GM19455 (cell line): ENCODE data around the gene FNIP2.
"Not testable (repeated sequence)": the region's sequence is repeated elsewhere in the genome, so short reads cannot be mapped to it uniquely, and the experiment has no call there.

Experiments
- ATAC-seq: cut with Tn5 transposase; IDR thresholded peaks from one replicate; pipeline ENCODE4 v1.9.1; 2021; ENCODE audit not compliant: unreplicated experiment

FNIP2 gene

DNA sequence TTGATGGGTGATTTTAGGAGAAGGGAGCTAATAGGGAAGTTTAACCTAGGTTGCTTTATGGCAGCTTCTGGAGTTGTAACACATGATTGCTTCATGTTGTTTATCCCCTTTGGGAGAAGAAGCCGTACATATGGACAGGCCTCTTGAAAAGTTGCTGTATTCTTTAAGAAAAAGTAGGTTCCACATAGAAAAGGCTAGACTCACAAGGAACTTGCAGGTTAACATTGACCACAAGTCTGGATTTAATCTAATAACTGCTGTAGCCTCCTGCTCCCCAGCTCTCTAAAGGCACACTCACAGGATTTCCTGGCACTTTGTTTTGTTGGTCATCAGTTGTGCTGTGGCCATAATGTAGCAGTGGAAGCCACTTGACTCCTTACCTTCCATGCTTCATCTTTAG lies 19.7 kb downstream of the FNIP2 start:
- no peak for ATAC-seq

DNA sequence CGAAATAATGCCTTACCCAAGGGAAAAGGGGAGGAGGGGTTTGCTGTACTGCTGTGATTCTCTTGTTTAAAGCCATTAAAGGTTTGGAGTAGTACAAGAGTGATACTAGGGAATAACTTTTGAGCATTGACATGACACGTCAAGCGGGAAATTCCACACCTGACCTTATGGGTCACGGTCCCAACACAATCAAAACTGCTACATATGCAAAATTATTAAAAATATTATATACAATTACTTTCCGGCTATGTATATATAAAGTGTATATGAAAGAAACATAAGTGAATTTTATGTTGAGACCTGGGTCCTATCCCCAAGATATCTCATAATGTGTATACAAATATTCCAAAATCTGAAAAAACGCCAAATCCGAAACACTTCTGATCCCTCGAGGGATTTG lies 21.0 kb downstream of the FNIP2 start:
- no peak for ATAC-seq

DNA sequence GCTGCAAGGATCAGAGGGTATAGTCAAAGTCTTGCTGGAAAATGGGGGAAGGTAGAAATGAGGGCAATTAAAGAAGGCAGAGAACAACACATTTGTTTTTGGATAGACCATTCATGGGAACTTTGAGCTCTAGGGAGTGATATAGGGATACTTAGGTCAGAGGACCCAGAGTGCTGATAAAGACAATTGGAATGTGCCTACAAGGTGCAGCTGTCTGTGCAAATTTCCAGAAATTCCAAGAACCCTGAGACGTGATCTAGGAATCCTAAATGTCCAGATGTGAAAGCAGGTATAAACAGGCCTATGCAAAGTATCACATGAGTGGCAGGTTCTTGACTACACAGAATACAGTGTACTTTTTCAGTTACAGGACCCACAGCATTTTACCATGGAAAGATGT lies 24.2 kb downstream of the FNIP2 start:
- ATAC-seq = no peak

DNA sequence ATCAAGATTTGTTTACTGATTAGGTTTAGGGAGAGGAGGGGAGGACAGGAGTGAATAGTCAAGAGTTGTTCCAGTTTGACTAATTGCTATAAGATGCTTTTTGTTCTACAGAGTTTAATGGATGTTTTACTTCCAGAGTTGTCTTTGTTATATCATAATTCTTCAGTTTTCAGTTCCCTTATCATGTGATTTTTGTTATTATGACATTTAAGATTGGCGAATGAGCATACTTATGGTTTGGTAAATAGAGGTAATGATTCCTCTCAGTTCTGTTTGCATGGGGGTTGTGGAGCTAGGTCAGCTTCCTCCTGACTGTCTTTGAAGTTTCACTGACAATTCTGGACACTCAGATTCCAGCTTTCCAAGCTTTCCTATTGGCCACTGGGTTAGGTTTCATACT lies 24.6 kb downstream of the FNIP2 start:
- ATAC-seq = not testable (repeated sequence)

DNA sequence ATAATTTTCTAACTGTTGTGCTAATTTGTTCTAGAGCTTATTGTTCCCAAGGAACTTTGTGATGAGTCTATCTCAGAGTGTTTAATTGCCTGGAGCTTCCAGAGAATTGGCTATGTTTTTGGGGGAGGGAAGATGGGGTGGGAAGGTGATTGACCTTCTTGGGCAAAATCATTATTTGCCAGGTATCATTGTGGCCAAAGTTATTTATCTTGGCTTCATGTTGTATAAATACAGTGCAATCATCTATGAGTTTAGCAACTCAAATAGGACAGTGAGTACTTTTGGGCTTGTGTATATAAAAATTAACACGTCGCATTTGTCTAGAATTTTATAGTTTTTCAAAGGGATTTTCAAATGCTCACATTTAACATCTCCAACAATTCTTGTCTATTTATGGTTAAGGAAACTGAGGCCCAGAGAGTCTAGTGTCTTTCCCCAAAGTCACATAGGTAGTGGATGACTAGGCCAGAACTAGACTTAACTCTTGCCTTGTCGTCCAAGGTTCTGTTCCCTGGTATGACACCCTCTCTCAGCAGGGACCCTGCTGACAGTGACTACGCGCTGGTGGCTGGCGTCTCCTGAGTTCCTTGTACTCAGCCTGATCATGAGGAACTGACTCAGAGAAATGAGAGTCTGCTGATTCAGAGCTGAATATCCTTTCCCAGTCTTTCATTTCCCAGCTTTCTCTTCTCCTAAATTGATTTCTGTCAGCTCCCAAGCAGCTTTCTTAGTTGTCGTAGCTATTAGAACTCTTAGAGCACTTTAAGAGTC lies 27.7 kb downstream of the FNIP2 start:
- ATAC-seq = no peak

DNA sequence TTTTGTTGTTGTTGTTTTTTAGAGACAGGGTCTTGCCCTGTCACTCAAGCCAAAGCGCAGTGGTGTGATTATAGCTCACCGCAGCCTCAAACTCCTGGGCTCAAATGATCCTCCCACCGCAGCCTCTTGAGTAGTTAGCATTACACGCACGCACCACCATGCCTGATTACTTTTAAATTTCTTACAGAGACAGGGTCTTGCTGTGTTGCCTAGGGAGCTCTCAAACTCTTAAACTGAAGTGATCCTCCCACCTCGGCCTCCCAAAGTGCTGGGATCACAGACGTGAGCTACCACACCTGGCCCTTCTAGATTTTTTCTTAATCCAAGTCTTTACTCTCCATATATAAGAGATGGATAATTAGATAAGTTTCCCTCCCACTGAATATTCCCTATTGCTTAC lies 29.2 kb downstream of the FNIP2 start:
- no peak for ATAC-seq

DNA sequence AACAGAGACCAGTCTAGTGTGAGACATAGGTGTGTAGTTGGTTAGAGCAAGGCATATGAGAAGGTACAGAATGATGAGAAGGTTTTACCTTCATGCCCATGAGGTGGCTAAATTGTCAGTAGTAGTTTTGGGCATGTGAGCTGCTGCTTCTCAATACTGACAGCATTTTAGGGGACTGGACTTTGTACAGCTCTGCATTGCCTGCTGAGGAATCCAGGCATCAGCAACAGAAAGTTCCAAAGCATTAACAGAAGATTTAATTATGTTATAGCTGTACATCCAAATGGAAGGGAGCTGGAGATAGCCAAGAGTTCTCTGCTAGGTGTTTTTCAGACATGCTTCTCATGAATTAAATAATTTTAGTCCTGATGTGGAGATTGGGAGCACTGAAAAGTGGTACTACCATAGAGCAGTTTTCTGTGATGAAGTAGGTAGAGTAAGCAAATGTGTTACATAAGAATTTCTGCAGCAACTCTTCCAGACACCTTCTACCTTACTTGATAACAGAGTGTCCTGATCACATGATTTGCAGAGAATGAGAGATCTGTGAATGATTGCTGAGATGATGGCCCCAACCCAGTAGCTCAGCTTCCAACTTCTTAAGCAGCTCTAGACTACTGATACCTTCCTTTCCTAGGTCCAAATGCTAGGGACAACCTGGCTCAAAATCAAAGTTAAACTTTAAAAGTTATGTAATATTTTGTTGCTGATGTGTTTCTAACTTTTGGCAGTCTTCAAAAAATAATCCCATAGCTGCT lies 30.4 kb downstream of the FNIP2 start:
- ATAC-seq = no peak

DNA sequence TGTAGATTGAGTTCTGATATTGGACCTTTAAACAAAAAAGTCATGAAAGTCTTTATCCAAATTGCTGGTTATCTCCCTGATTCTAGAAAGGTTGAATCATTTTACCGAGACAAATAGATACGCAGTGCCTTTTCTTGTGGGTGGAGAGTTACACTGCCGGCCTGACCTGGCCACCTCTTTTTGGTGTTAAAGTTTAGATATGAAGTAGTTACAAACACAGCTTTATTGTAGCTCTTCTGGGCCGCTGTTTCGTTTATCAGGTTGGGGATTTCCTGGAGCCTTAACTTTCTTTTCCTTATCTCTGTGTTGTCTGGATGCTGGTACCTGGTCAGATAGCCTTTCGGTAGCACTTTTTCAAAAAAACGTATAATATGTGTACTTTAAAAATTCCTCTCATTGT lies 31.0 kb downstream of the FNIP2 start:
- ATAC-seq = no peak

DNA sequence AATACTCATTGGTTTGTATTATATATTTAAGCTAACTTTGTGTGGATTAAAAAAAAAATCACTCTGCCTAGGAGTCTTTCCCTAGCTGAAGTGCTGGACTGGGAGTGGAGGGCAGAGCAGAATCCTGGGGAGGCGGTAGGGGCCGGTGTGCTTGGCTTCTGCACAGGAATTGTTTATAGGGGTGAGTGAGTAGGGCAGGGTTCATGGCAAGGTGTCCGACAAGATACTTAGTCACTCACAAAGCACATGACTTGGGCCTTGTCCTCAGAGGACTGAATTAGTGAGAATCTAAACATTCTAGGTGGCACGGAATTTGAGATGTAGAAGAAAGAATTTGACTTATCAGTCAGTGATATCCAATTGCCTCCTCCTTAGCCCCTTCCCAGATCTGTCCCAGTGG lies 32.2 kb downstream of the FNIP2 start:
- no peak for ATAC-seq

DNA sequence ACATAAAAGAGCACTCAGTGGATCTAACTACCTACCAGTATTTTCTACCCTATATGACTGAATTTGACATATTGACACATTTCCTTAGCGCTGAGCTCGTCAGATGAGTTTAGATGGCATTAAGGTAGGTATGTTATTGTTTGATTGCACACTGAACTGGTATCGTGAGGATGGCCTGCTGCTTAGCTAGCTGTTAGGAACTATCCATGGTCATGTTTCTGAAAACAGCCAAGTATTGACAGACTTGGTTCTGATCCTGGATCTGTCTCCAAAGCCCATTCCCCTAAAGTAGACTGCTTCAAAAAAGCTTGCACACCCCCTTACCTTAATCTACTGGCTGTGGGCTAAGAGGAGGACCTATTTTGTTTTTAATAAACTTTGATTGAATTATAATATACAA lies 32.9 kb downstream of the FNIP2 start:
- no peak for ATAC-seq

DNA sequence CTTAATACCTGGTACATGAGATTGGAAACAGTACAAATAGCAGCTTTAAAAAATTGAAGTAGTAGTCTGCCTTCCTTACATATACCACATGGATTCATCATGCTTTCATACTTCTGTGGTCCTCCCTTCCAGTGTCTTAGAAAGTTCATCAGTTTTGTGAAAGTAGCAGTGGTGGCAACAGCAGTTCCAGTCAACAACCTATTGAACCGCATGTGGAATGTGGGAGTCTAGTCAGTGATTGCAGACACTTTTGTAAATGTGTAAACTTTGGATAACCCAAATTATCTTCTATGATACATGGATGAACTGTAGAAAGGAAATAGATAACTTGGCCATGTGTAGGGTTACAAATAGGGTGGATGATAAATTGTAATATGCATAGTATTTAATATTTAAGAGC lies 34.1 kb downstream of the FNIP2 start:
- ATAC-seq = no peak

DNA sequence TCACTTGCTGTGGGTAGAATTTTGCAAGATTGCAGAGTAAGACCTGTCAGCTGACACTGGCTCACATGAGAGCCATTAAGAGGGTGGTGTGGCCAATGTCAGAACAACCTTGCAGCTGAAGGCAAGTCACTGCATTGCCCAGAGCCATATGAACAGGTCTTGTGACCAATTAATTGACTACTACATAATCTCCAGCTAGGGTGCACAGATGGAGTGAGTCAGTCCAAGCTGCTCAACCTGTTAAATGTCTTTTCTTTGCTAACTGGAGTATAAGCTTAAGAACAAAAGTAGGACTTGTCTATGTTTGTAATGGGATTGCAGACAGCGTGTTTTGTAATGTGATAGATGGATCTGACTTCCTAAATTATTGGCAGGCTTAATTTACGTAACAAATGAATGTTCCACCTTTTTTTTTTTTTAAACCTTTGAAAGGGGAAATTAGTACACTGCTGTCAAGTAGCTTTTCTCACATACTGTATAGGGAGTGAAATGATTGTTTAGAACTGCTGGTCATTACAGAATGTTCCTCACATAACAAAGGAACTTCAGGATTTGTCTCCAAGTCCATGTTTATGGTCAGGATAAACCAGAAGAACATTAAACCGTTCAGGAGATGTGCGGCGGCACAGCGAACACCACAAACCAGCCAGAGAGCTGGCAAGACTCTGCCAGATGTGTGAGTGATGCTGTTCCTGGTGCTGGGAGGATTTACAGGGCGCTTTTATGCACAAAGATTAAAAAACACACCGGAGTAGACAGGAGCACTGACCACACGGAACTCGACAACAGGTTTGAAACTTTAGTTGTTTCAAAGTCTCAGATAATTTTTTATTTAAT lies 37.0 kb downstream of the FNIP2 start:
- no peak for ATAC-seq

DNA sequence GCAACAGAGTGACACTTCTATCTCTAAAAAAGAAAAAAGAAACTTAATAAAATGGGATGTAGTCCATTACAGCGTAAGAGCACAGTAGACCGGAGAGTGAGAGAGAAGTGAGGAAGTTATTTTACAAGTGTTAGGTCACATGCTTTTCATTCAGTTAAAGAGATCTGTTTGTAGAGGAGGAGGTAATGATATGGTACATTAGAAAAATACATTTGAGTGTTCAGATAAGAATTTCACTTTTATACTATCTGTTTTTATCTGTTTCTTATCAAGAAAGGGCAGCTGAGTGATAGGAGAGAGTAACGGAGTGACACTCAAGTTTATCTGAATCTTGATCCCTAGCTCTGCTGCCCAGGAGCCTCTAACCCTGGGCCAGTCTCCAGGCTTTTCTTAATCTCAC lies 38.9 kb downstream of the FNIP2 start:
- ATAC-seq = no peak

DNA sequence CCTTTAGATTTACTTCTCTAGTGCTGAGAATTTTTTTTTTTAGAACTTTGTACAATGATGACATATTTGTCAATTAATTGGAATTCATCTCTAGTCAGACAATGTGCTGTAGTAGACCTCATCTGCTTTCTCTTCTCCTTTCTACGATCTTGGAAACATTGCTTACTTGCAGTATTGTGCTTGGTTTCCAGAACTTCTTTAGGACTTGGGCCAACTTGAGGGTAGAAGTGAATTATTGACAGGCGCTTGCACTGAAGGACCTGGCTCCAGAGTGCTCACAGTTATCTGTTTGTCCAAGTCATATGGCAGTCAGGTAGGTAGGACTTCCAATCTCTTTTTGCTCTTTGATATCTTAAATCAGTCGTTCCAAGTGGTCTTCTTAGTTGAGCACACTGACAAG lies 39.6 kb downstream of the FNIP2 start:
- ATAC-seq = no peak

DNA sequence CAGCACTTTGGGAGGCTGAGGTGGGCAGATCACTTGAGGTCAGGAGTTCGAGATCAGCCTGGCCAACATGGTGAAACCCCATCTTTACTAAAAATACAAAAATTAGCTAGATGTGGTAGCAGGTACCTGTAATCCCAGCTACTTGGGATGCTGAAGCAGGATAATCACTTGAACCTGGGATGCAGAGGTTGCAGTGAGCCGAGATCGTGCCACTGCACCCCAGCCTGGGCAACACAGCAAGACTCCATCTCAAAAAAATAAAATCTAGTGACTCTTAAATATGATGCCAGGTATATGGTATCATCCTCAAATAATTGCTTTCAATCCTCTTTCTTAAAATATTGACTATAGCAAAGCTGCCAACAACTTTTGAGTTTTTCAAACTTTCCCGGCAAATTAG lies 40.4 kb downstream of the FNIP2 start:
- ATAC-seq = peak; percentile 6

DNA sequence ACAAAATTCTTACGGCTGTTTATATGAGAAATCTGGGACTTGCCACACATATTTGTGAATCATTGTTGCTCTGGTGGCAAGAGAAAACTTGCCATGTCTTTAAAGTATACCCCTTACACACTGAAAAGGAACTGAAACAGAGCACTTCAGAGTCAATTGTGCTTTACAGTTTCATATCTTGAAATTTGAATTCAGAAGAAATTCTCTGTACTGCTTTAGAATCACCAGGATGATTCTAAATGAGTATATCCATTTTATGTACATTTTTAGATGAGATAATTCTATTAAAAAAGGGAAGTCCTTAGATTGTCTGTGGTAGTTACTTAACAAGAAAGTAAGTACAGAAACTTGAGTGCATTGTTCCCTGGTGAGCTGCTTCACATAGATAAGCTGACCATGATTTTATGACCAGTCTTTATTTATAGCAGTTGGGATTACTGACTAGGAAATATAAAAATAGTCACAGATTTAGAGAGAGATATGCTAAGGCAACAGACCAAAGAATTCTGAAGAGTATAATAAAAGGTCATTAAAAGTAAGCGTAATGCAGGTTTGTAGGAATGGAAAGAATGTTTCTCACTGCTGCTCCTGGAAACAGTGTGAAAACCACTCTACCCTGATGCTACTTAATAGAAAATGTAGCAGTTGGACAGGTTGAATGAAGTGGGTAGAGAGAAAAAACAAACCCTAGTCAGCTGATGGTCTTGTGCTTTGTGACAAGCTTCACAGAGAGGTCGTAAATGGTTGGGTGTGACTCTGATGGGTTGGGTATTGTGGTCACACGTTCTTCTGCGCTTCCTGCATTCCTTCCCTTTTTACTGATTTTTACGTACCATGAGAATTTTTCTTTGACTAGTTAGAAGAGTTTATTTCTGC lies 41.0 kb downstream of the FNIP2 start:
- ATAC-seq = peak; percentile 79

DNA sequence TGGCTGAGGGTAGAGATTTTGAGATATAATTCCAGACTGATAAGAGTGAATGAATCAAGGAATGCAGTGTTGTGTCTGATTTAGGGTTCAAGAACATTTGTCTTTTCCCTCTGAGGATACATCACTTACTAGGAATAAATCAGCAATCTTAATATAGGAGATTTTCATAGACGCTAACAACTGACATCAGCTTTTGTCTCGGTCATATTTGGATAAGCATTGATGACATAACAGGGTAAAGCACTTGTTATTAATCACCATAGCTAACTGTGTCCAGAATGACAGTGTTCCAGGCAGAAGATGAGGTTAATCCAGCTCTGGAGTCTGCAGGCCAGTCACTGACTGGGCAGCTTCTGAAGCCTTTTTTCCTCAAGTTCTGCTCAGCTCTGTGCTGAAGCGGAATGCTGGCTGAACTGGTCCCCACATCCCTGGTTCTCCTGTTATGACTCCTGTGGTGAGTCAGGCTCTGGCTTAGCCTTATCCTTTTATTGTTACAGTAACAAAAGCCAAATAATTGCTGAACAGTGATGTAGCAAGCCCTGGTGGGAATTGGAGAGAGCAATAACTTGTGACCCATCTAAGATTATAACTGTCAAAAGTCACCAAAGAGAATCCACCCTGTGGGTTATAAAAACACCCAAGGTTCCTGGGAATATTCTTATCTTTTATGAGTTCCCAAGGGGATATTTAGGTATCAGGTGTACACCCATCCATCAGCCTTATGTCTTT lies 41.8 kb downstream of the FNIP2 start:
- ATAC-seq = no peak

DNA sequence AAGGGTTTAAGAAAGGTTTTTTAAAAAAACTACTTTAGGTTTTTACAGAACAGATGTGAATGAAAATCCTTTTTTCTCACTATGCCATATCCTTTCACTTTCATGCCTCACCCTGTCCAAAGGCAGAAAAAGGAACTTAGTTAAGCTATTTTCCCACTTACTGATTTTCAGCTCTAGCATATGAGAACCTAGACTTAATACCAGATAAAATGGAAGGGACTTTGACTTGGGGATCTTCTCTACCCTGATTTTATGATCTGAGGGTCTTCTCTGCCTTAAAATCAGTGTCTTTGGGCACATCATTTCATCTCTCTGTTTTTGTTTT lies 42.4 kb downstream of the FNIP2 start:
- ATAC-seq = no peak

DNA sequence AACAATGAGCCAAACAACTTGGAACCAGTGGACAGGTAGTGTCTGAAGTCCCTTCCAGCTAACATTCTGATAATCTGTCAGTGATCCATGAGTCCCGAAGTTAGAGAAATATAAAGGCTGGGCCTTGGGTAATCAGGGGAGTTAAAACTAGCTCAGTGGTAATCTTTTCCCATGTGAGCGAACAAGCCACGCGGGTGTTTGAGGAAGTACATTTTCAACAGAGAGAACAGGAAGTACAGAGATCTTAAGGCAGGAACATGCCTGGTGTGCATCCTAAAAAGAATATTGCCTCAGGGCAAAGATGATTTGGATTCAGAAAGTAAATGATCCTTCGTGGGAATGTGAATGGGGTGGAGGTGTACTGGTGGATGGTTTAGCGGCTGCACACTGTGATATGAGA lies 42.9 kb downstream of the FNIP2 start:
- no peak for ATAC-seq

DNA sequence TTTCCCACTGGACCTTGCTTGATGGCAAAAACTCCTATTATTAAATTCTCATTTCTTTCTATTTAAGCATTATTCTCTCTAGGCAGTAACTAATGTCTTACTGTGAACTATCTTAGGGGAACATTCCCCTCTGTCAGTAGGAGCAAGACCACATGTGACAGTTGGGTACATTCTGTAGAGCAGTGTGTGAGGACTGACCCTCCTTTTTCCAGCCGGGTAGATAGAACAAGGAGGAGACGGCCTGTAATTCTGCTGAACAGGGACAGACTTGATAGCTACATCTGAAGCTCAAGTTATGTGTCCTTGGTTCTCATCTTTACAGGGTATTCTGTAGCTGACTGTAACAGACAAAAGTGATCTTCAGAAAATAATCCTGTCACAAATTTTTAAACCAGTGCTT lies 43.3 kb downstream of the FNIP2 start:
- no peak for ATAC-seq
